Loucy (cell line): Measurements from ENCODE around the gene STEAP4.

ENCODE experiments used
- H2AFZ ChIP-seq: fragments of 200-600 bp; sonication (generic); 2 replicates; pipeline ENCODE4 v1.6.0; 2016; ENCODE audit warnings: antibody characterized with exemption, mild to moderate bottlenecking, low read length, moderate library complexity
- H3F3A ChIP-seq: fragments of 200-600 bp; 2 replicates; pipeline ENCODE4 v1.6.0; 2016; ENCODE audit warnings: antibody characterized with exemption, low read depth, mild to moderate bottlenecking
- H3K27me3 ChIP-seq: fragments of 200-600 bp; sonication (generic); 2 replicates; pipeline ENCODE4 v1.6.1; 2014; ENCODE audit warnings: low read length, mild to moderate bottlenecking; ENCODE audit not compliant: insufficient read depth, poor library complexity, severe bottlenecking
- H3K36me3 ChIP-seq: fragments of 200-600 bp; sonication (generic); 2 replicates; pipeline ENCODE4 v1.6.1; 2016; ENCODE audit warnings: low read length; ENCODE audit not compliant: insufficient read depth
- H3K4me1 ChIP-seq: fragments of 200-600 bp; sonication (generic); 2 replicates; pipeline ENCODE4 v1.5.1; 2014; ENCODE audit warnings: low read length, mild to moderate bottlenecking; ENCODE audit not compliant: insufficient read depth, poor library complexity, severe bottlenecking
- H3K4me2 ChIP-seq: fragments of 200-600 bp; sonication (generic); 2 replicates; pipeline ENCODE4 v1.6.0; 2014; ENCODE audit warnings: antibody characterized with exemption, low read length, low read depth, mild to moderate bottlenecking; ENCODE audit not compliant: poor library complexity, severe bottlenecking
- H3K4me3 ChIP-seq: fragments of 200-600 bp; sonication (generic); 2 replicates; pipeline ENCODE4 v1.5.1; 2014; ENCODE audit warnings: low read length, mild to moderate bottlenecking, mixed read lengths; ENCODE audit not compliant: poor library complexity, severe bottlenecking
- H3K79me2 ChIP-seq: fragments of 200-600 bp; sonication (generic); 2 replicates; pipeline ENCODE4 v1.6.1; 2014; ENCODE audit warnings: low read length; ENCODE audit not compliant: insufficient read depth
- H3K9ac ChIP-seq: fragments of 200-600 bp; sonication (generic); 2 replicates; pipeline ENCODE4 v1.6.0; 2014; ENCODE audit warnings: mild to moderate bottlenecking, low read depth, low read length, moderate library complexity; ENCODE audit not compliant: poor library complexity, severe bottlenecking
- H3K9me2 ChIP-seq: fragments of 200-600 bp; sonication (generic); replicated peaks from 2 replicates; pipeline ENCODE4 v1.6.1; 2016; ENCODE audit warnings: low read depth, low read length, mixed read lengths
- H3K9me3 ChIP-seq: fragments of 200-600 bp; sonication (generic); 2 replicates; pipeline ENCODE4 v1.6.1; 2014; ENCODE audit warnings: mild to moderate bottlenecking, antibody characterized with exemption, low read length, low read depth; ENCODE audit not compliant: insufficient read depth
- H4K20me1 ChIP-seq: fragments of 200-600 bp; sonication (generic); 2 replicates; pipeline ENCODE4 v1.6.0; 2014; ENCODE audit warnings: antibody characterized with exemption, low read length, mild to moderate bottlenecking; ENCODE audit not compliant: insufficient read depth, poor library complexity, severe bottlenecking
- CTCF ChIP-seq: fragments of 200-600 bp; sonication (generic); conservative IDR thresholded peaks from 2 replicates; pipeline ENCODE4 v1.5.1; 2014; ENCODE audit warnings: mild to moderate bottlenecking, antibody characterized with exemption, low read length
- EZH2phosphoT487 ChIP-seq: fragments of 200-600 bp; IDR thresholded peaks from 2 replicates; pipeline ENCODE4 v1.6.1; 2018; ENCODE audit warnings: antibody characterized with exemption, mild to moderate bottlenecking, moderate library complexity, borderline replicate concordance

Gene STEAP4

GRCh38 chr7:88310956-88311674 is 4.4 kb upstream of the STEAP4 start:
- H2AFZ ChIP-seq, result no peak overlapping the region
- no peaks in the 10 kb centered on the region for H3F3A ChIP-seq
- no peaks in the 10 kb centered on the region for H3K36me3 ChIP-seq
- no peaks in the 10 kb centered on the region for H3K79me2 ChIP-seq
- no peaks in the 10 kb centered on the region for H3K27me3 ChIP-seq
- no peak overlapping the region for H3K9ac ChIP-seq
- H3K4me3 ChIP-seq, result no peak overlapping the region
- H4K20me1 ChIP-seq, result no peaks in the 10 kb centered on the region
- no peaks in the 10 kb centered on the region for H3K9me3 ChIP-seq
- no peak for TF ChIP-seq CTCF
- TF ChIP-seq EZH2phosphoT487, result no peak
- no peaks in the 10 kb centered on the region for H3K9me2 ChIP-seq
- no peaks in the 10 kb centered on the region for H3K4me1 ChIP-seq
- H3K4me2 ChIP-seq, result no peak overlapping the region

GRCh38 chr7:88309819-88310218 is 3.1 kb upstream of the STEAP4 start:
- no peaks in the 10 kb centered on the region for H3K9me3 ChIP-seq
- H3K4me2 ChIP-seq, result no peak overlapping the region
- H3K4me3 ChIP-seq, result no peak overlapping the region
- H3K36me3 ChIP-seq, result no peaks in the 10 kb centered on the region
- H3K4me1 ChIP-seq, result no peaks in the 10 kb centered on the region
- H3F3A ChIP-seq, result no peaks in the 10 kb centered on the region
- no peak for TF ChIP-seq CTCF
- TF ChIP-seq EZH2phosphoT487, result no peak
- H3K9me2 ChIP-seq, result no peaks in the 10 kb centered on the region
- no peak overlapping the region for H3K9ac ChIP-seq
- H2AFZ ChIP-seq, result no peak overlapping the region
- H3K27me3 ChIP-seq, result no peaks in the 10 kb centered on the region
- H4K20me1 ChIP-seq, result no peaks in the 10 kb centered on the region
- H3K79me2 ChIP-seq, result no peaks in the 10 kb centered on the region

- no peak overlapping the region for H3K4me3 ChIP-seq
- H3K9me2 ChIP-seq, result no peaks in the 10 kb centered on the region
- no peaks in the 10 kb centered on the region for H3K4me1 ChIP-seq
- H2AFZ ChIP-seq, result no peak overlapping the region
- H3K36me3 ChIP-seq, result no peaks in the 10 kb centered on the region
- no peak overlapping the region for H3K9ac ChIP-seq
- no peaks in the 10 kb centered on the region for H3F3A ChIP-seq
- H3K27me3 ChIP-seq, result no peaks in the 10 kb centered on the region
- H3K9me3 ChIP-seq, result no peaks in the 10 kb centered on the region
- no peaks in the 10 kb centered on the region for H4K20me1 ChIP-seq
- no peak overlapping the region for H3K4me2 ChIP-seq
- TF ChIP-seq EZH2phosphoT487 (no peak), CTCF (no peak)
- H3K79me2 ChIP-seq, result no peaks in the 10 kb centered on the region
Observed at GRCh38 chr7:88307823-88308222, 1.1 kb upstream of the STEAP4 start.
